Stimulated activated CD8-positive, alpha-beta memory T cell treated with anti-CD3 and anti-CD28 coated beads, Interleukin-12 subunit alpha, Interleukin-12 subunit beta, amount 100 ng/mL, for 1 hour (primary cell): ENCODE measurements around the gene PHC2.
"Not testable (repeated sequence)": the region's sequence is repeated elsewhere in the genome, so short reads cannot be mapped to it uniquely, and the experiment has no call there.

Source experiments
- DNase-seq: peaks from one replicate; pipeline ENCODE4 v3.0.0-alpha.2; 2020; ENCODE audit warnings: low read depth

PHC2 gene

GRCh38 chr1:33294071-33295010, 136.6 kb downstream of the PHC2 start:
- DNase-seq = no peak

DNA sequence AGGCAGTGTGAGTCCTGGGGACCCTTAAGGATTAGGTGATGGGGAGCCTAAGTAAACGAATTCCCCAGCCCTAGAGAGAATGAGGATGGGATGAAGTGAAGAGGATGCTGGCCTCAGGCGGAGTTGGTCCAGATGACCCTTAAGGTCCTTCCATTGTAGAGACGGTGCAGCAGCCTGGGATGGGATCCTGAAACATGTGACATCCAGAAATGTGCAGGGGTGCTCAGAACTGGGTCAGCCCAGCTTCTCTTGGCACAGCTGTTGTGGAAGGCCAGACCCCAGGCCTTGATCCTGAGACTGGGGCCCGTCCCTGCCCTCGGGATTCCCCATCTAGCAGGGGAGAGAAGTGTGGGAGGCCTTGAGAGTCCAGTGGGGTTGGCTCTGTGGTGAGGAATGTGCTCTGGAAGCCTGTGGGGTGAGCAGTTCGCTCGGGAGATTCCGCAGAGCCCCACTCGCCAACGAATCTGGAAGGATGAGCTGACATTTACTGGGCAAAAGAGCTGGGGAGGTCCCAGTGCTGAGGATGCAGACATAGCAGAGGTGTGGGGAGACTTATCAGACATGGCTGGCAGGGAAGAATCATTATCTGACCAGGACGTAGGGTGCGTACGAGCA, 138.1 kb downstream of the PHC2 start:
- DNase-seq = no peak

DNA sequence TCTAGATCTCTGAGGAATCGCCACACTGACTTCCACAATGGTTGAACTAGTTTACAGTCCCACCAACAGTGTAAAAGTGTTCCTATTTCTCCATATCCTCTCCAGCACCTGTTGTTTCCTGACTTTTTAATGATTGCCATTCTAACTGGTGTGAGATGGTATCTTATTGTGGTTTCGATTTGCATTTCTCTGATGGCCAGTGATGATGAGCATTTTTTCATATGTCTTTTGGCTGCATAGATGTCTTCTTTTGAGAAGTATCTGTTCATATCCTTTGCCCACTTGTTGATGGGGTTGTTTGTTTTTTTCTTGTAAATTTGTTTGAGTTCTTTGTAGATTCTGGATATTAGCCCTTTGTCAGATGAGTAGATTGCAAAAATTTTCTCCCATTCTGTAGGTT, 140.3 kb downstream of the PHC2 start:
- DNase-seq = not testable (repeated sequence)

DNA sequence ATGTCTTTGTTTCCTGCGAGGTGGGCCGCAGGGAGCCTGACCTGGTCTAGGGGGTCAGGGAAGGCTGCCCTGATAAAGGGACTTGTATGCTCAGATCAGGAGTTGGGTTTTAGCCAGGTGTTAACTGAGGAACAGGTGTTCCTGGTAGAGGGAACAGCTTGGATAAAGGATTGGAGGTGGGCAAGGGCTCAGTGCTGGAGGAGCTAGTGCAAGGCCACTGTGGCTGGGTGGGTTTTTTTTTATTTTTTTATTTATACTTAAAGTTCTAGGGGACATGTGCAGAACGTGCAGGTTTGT, 141.1 kb downstream of the PHC2 start:
- no peak for DNase-seq

GRCh38 chr1:33288976-33289857, 141.7 kb downstream of the PHC2 start:
- no peak for DNase-seq

DNA sequence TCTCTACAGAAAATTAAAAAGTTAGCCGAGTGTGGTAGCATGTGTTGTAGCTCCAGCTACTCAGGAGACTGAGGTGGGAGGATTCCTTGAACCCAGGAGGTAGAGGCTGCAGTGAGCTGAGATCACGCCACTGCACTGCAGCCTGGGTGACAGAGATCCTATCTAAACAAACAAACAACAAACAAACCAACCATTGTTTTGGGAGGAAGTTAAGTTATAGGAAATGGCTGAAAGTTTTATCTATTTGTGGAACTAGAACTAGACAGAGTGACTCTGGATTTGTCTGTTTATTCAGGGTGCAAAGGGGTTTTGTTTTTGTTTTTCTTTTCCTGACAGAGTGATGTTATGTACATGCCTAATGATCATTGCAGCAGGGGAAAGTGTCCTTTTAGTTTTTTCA, 143.6 kb downstream of the PHC2 start:
- no peak for DNase-seq

- DNase-seq = no peak
Measured at GRCh38 chr1:33286451-33287185, 144.3 kb downstream of the PHC2 start.

DNA sequence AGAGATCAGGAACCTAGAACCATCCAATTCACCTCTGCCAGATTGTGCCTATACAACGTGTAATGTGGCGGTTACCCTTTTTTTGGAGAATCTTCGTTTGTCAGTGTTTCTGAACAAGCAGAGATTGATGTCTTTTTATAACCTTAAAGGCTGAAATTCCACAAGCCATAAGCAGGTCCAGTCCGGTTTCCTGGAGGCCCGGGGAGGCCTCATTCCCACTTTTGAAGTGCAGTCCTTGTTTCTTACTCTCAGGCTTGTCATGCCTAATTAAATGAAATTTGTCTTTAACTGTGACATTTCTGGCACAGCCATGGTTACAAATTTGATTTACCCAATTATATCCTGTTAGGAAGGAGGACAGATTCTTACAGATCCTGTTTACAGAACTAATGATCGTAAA, 146.8 kb downstream of the PHC2 start:
- DNase-seq = no peak

DNA sequence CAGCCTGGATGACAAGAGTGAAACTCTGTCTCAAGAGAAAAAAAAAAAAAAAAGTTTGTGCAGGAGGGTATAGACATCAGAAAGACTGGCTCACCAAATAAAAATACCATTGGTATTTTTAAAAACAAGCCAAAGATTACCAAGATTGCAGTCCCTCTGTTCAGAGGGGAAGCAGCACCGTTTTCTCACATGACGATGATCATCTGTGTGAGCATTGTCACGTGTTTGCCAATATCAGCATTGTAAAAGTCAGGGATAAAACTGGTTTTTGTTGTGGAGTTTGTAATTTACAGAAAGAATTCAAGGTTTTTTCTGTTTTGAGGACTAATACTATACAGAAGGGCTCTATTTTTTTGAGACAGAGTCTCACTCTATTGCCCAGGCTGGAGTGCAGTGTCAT, 148.1 kb downstream of the PHC2 start:
- DNase-seq = no peak

DNA sequence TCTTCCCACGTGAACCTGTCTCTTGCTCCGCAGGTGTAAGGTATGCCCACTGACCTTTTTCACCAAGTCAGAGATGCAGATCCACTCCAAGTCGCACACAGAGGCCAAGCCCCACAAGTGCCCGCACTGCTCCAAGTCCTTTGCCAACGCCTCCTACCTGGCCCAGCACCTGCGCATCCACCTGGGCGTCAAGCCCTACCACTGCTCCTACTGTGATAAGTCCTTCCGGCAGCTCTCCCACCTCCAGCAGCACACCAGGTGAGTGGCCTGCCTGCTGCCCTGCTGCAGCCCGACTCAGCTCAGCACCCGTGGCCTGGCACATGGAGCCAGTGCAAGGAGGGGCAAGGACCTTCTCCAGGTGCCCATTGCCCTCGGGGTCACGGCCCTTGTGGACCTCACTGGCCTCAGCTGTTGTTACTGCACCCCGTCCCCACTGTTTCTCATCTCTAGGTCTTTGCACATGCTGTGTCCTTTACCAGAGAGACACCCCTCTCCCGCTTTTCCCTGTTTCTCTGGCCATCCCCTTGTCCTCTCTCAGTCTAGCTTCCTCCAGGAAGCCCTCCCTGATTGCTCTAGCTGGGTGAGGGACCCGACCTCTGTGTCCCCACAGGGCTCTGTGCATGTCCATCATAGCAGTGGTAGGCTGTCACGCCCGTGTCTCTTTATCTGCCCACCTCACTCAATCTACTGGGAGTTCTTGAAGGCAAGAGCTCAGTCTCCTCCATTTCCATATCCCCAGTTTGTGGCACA, 149.2 kb downstream of the PHC2 start:
- DNase-seq = no peak

DNA sequence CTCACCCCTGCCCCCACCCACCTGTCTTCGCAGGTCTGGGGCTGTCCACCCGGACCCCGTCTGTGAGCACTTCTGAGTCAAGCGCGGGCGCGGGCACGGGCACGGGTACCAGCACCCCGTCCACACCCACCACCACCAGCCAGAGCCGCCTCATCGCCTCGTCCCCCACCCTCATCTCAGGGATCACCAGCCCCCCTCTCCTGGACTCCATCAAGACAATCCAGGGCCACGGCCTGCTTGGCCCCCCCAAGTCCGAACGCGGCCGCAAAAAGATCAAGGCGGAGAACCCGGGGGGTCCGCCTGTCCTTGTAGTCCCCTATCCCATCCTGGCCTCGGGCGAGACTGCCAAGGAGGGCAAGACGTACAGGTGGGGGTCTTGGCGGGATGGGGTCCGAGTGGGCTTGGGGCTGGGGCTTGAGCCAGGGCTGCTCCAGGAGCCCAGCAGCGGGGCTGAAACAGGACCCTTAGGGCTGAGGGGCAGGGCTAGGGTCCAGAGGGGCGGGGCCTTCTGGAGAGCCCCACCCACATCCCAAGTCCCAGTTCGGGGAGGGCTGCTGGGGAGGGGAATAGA, 150.7 kb downstream of the PHC2 start:
- no peak for DNase-seq

DNA sequence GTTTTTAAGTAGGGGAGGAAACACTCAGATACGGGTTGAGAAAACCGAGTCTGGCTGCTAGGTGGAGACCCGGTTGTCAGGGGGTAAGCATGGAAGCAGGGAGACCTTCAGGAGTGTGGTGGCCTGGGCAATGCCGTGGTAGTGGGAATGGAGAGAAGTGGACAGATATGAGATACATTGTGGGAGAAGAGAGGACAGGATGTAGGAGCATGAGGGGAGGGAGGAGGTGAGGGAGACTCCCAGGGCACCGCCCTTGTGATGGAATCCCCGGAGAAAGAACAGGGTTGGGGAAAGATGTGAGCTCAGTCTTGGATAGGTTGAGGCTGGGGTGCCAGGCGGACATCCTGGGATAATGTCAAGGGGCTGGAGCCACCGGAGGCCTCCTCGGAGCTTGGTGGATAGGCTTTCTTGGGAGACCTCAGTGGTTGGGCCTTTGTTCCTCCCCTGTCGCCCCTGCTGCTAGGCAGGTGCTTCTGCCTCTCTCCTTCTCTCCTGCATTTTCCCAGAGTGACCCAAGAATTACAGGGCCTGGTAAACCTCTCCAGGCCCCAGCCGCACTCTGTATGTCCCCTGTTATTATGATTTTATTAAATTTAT, 153.3 kb downstream of the PHC2 start:
- DNase-seq = no peak

- DNase-seq = no peak
Measured at GRCh38 chr1:33276573-33277298, 154.2 kb downstream of the PHC2 start.

DNA sequence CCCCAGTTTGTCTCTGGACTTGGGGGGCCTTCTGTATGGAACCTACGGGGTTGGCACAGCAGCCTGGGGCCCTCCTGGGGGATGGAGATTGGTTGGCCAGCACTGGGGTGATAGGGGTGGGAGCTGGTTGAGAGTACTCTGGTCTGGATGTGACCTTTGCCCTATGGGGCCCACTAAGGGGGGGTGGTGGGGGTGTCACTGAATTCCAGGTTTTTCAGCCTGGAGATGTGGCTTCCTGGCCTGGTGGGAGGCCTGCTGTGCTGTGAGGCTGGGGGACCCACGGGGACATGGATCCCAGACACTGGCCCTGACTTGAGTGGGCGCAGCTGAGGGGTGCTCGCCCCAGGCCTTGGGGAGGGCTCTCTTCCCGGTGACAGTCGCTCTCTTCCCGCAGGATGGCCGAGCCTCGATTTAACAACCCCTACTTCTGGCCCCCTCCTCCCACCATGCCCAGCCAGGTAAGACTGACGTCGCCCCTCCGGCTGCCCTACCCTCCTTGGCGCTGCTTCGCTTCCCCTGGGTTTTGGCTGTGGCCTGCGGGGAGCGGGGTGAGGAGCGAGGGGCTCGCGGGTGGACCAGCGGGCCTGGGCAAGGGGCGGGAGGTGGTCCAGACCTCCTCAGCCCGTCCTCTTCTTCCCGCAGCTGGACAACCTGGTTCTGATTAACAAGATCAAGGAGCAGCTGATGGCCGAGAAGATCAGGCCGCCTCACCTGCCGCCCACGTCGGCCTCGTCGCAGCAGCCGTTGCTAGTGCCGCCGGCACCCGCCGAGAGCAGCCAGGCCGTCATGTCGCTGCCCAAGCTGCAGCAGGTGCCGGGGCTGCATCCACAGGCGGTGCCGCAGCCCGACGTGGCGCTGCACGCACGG, 155.0 kb downstream of the PHC2 start:
- no peak for DNase-seq

DNA sequence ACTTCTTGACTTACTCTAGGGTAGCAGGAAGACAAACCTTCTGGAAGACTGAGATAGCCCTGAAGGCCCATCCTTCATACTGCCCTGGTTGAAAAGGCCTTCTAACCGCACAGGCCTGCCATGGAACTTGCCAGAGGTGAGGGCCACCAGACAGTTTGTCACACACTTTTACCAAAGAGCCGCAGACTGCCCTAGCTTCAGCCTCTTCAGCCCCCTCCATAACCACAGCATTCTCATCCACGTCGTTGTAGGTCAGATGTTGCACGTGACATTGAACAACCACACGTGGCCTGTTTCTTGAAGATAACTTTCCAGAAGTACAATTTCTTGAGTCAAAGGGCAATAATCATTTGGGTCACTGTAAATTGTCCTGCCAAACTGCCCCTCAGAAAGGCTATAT, 155.7 kb downstream of the PHC2 start:
- DNase-seq = no peak

DNA sequence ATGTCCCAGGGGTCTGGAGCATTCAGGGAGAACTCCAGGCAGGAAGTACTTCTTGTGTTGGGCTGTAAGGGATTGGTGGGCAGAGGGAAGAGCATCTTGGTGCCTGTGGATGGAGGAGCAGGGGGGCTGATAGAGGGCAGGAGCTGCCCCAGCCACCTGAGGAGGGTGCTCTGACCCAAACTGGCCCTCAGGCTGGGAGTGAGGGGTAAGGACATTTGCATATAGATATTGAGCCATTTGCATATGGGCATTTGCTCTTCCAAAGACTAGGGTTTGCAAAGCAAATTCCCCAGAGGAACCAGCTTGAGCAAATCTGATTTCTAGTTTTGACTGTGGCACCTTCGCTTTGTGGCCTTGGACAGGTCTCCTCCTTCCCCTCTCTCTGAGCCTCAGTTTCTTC, 156.4 kb downstream of the PHC2 start:
- no peak for DNase-seq

DNA sequence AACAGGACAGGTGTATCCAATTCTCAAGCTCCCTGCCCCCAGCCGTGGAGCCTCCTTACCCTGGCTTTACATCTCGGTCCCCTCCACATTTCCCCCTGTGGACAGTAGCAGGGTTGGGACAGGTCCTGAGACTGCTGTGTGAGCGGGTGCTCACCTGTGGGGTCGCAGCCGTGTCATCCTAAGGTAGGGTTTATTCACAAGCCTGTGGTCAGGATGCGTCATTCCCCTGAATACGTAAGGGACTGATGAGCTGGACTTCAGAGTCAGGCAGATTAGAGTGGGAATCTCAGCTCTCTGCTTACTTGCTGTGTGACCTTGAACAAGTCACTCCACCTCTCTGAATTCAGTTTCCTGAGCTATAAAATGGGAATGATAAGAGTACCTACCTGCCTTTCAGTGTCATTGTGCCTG, 156.9 kb downstream of the PHC2 start:
- DNase-seq = no peak
